K562 (cell line): Measurements from ENCODE around the gene PLD1. TPM values are rescaled to one million over a fixed set of nuclear protein-coding genes. Genes with fewer than 3 reads are reported as not detected.

Source experiments
- ATAC-seq: fragments of 200-7000 bp; cut with Tn5 transposase; 3 replicates; pipeline ENCODE4 v1.9.1; 2020; ENCODE audit warnings: moderate library complexity
- BruUV-seq: library from RNA; stranded (reverse); fragments of 400-500 nt; replicated peaks from 2 replicates; lab custom pipeline; 2021; lab: Mats Ljungman, UMichigan
- CTCF ChIA-PET: fragments of 300-600 bp; formaldehyde crosslinking; extraction: SDS; loops from one replicate; lab custom pipeline; 2021; ENCODE audit warnings: low intra/inter-chr PET ratio; lab: Yijun Ruan, JAX
- POLR2A ChIA-PET: fragments of 300-600, 350-650 bp; sonication (Branson Sonifier 250); formaldehyde crosslinking; extraction: SDS; loops from one replicate; lab custom pipeline; 2021; ENCODE audit warnings: antibody characterized with exemption, inconsistent platforms; lab: Yijun Ruan, JAX
- DNase-seq, 4 experiments: peaks; one replicate each; pipeline versions ENCODE4 v3.0.0 to v3.0.0-alpha.2; 2011 to 2018; ENCODE audit warnings: low spot score in 3 of 4, mixed read lengths in 3 of 4; ENCODE audit errors: extremely low read depth in 1 of 4
- FAIRE-seq: peaks from 2 replicates; lab custom pipeline; 2011; peaks lifted over from hg19 to GRCh38; lab: Jason Lieb, UNC
- H2AFZ ChIP-seq: 2 replicates; pipeline ENCODE4 v1.6.0; 2011; ENCODE audit warnings: low read depth, low read length, control low read depth, inconsistent platforms
- H3K27ac ChIP-seq: fragments of 200-600 bp; 3 replicates; pipeline ENCODE4 v1.8.0; 2011; ENCODE audit warnings: low read depth, mild to moderate bottlenecking, control low read depth, inconsistent platforms, low read length, moderate library complexity, mixed read lengths; ENCODE audit errors: extremely low read depth
- H3K27me3 ChIP-seq, 2 experiments: fragments of 300-600 bp in 1 of 2; 2 replicates in 1 of 2; 3 replicates in 1 of 2; pipeline versions ENCODE4 v1.6.0 to v1.8.0; 2011; ENCODE audit warnings: inconsistent platforms in 2 of 2, low read length in 2 of 2, mild to moderate bottlenecking in 1 of 2, mixed read lengths in 1 of 2, moderate library complexity in 1 of 2; ENCODE audit not compliant: control insufficient read depth in 2 of 2, insufficient read depth in 2 of 2
- H3K36me3 ChIP-seq: fragments of 300-600 bp; 3 replicates; pipeline ENCODE4 v1.8.0; 2011; ENCODE audit warnings: mild to moderate bottlenecking, low read length, inconsistent platforms; ENCODE audit not compliant: control insufficient read depth, insufficient read depth
- H3K4me1 ChIP-seq, 2 experiments: fragments of 200-600 bp in 1 of 2; replicated peaks in 1 of 2; 2 replicates in 1 of 2; 3 replicates in 1 of 2; pipeline versions ENCODE4 v1.5.1 to v1.8.0; 2011; ENCODE audit warnings: inconsistent platforms in 2 of 2, low read length in 2 of 2, mild to moderate bottlenecking in 1 of 2, mixed read lengths in 1 of 2, moderate library complexity in 1 of 2; ENCODE audit not compliant: control insufficient read depth in 2 of 2, insufficient read depth in 2 of 2
- H3K4me2 ChIP-seq: 2 replicates; pipeline ENCODE4 v1.6.1; 2011; ENCODE audit warnings: low read length, control low read depth, inconsistent platforms, mixed read lengths; ENCODE audit not compliant: insufficient read depth
- H3K4me3 ChIP-seq: fragments of 200-600 bp; sonication (generic), shearing (Covaris generic); 2 replicates; pipeline ENCODE4 v1.5.1; 2016; ENCODE audit warnings: control low read depth, inconsistent platforms
- H3K79me2 ChIP-seq: fragments of 200-600 bp; 3 replicates; pipeline ENCODE4 v1.8.0; 2011; ENCODE audit warnings: low read length, inconsistent platforms; ENCODE audit not compliant: control insufficient read depth, insufficient read depth
- H3K9ac ChIP-seq, 2 experiments: 2 replicates each; pipeline versions ENCODE4 v1.6.0 to v1.6.1; 2011; ENCODE audit warnings: low read depth in 2 of 2, low read length in 2 of 2, control low read depth in 1 of 2, inconsistent platforms in 1 of 2, mild to moderate bottlenecking in 1 of 2, mixed read lengths in 1 of 2; ENCODE audit not compliant: insufficient read depth in 1 of 2
- H3K9me1 ChIP-seq: one replicate; pipeline ENCODE4 v1.6.0; 2011; ENCODE audit warnings: inconsistent platforms, mild to moderate bottlenecking, low read length, moderate library complexity; ENCODE audit not compliant: control insufficient read depth, insufficient read depth
- H3K9me3 ChIP-seq: replicated peaks from 2 replicates; pipeline ENCODE4 v1.5.1; 2011; ENCODE audit warnings: low read depth, low read length, inconsistent platforms; ENCODE audit not compliant: control insufficient read depth, insufficient read depth
- H4K20me1 ChIP-seq: replicated peaks from 2 replicates; pipeline ENCODE4 v1.6.1; 2011; ENCODE audit warnings: low read length, inconsistent platforms, mixed read lengths; ENCODE audit not compliant: control insufficient read depth, insufficient read depth
- POLR2A ChIP-seq: fragments of 450-650 bp; conservative IDR thresholded peaks from 2 replicates; pipeline ENCODE4 v1.6.1; 2016
- POLR2B ChIP-seq: fragments of 450-650 bp; IDR thresholded peaks from 2 replicates; pipeline ENCODE4 v1.6.1; 2018; ENCODE audit warnings: low read depth; ENCODE audit not compliant: partially characterized antibody
- ZNF77 ChIP-seq: fragments of 250-450 bp; sonication (Bioruptor Pico); IDR thresholded peaks from 2 replicates; pipeline ENCODE4 v1.5.0; 2020
- WGBS: fragments of 100-300 bp; shearing (Covaris generic); methylation state at CpG from one replicate; pipeline ENCODE4 v1.1.6; 2016; ENCODE audit warnings: low coverage, mixed read lengths; ENCODE audit not compliant: insufficient coverage; ENCODE audit errors: missing lambda C conversion rate; 5-methylcytosine and 5-hydroxymethylcytosine counted together
- in situ Hi-C: fragments of 300-500 bp; cut with MboI; formaldehyde crosslinking; loops from 4 replicates; pipeline ENCODE4 v1.15.0; 2018; ENCODE audit warnings: inconsistent platforms, mixed read lengths
- intact Hi-C: fragments of 100-400 bp; cut with micrococcal nuclease; formaldehyde crosslinking; loops from 2 replicates; pipeline ENCODE4 v1.14.2; 2022
- polyA plus RNA-seq, 8 experiments: library from polyadenylated mRNA; depleted of rRNA in 4 of 8; stranded (reverse) in 5 of 8; unstranded in 3 of 8; fragments of >200 nt; fragmentation: Nextera tagmentation in 2 of 8; fragmentation: Illumina TruSeq in 1 of 8; extraction: Ambion mirVana in 2 of 8; extraction: Trizol in 1 of 8; gene quantifications; 2 replicates each; pipeline versions ENCODE4 v1.2.1 to v1.2.3, GENCODE V29; 2011 to 2014; ENCODE audit warnings: inconsistent platforms in 1 of 8, missing spikeins in 1 of 8
- total RNA-seq, 7 experiments: library from RNA; depleted of rRNA in 6 of 7; stranded (reverse); fragments of >200 nt in 6 of 7; fragmentation: Illumina TruSeq in 2 of 7; extraction: Trizol in 2 of 7; gene quantifications; 2 replicates each; pipeline versions ENCODE4 v1.2.1 to v1.2.3, GENCODE V29; 2011 to 2021; ENCODE audit warnings: low replicate concordance in 1 of 7
- TF ChIP-seq, protein P1 (sequence below), 3 experiments: IDR thresholded peaks in 2 of 3; conservative IDR thresholded peaks in 1 of 3; 2 replicates each; pipeline ENCODE4 v1.5.1; 2011 to 2012; ENCODE audit warnings: low read length in 3 of 3, mild to moderate bottlenecking in 3 of 3, control low read depth in 2 of 3, improper control_type of control experiment in 1 of 3, inconsistent platforms in 1 of 3, low read depth in 1 of 3, mixed read lengths in 1 of 3, moderate library complexity in 1 of 3; ENCODE audit not compliant: insufficient read depth in 2 of 3

PLD1 gene
- total and polyA plus RNA-seq, 9 of the 15 experiments (the other 6 are each of a cell fraction or from before 2014, with no cell fraction given) = 8.4 to 26.1 (median 18.6) TPM

GRCh38 chr3:171758109-171758508, 52.2 kb downstream of the PLD1 start:
- no peak overlapping the region for H3K4me2 ChIP-seq
- WGBS = 49% methylated on average over 3 of the region's 3 CpGs

More at GRCh38 chr3:171758109-171758508, 52.2 kb downstream of the PLD1 start:
- no TSS peak for BruUV-seq
- H2AFZ ChIP-seq = no peak overlapping the region
- intact Hi-C loops (no loop called here), in situ Hi-C loops (no loop called here)
- no peaks in the 10 kb centered on the region for H3K9me3 ChIP-seq
- H3K9ac ChIP-seq = no peak overlapping the region
- H3K4me3 ChIP-seq = no peak overlapping the region
- no peaks in the 10 kb centered on the region for H3K9me1 ChIP-seq
- ChIA-PET CTCF (no interaction called here), POLR2A (interaction anchor here (0.8 to 1.1 kb wide), 3 partner anchors 9 to 93 kb away, joined by 3 read pairs; no protein-coding TSS in a partner anchor)
- DNase-seq = no peak
- no peaks in the 10 kb centered on the region for H3K36me3 ChIP-seq
- FAIRE-seq = no peak
- no peak for TF ChIP-seq POLR2B
- TF ChIP-seq, protein P1, sequence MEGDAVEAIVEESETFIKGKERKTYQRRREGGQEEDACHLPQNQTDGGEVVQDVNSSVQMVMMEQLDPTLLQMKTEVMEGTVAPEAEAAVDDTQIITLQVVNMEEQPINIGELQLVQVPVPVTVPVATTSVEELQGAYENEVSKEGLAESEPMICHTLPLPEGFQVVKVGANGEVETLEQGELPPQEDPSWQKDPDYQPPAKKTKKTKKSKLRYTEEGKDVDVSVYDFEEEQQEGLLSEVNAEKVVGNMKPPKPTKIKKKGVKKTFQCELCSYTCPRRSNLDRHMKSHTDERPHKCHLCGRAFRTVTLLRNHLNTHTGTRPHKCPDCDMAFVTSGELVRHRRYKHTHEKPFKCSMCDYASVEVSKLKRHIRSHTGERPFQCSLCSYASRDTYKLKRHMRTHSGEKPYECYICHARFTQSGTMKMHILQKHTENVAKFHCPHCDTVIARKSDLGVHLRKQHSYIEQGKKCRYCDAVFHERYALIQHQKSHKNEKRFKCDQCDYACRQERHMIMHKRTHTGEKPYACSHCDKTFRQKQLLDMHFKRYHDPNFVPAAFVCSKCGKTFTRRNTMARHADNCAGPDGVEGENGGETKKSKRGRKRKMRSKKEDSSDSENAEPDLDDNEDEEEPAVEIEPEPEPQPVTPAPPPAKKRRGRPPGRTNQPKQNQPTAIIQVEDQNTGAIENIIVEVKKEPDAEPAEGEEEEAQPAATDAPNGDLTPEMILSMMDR (IDR thresholded peaks at IDR 0.05 in 2 of 3, conservative IDR thresholded peaks at IDR 0.05 in 1 of 3; ENCODE audit: insufficient read depth in 2 of 3, low read depth in 1 of 3, low read length in 3 of 3) = no peak
- TF ChIP-seq POLR2A = no peak
- no peak for TF ChIP-seq ZNF77 (CRISPR knock-in tag)
- ATAC-seq = no peak
- peaks cover 10% of the 10 kb centered on the region for H4K20me1 ChIP-seq
- H3K27me3 ChIP-seq = no peaks in the 10 kb centered on the region; a peak in 1 of 5 replicates
- no peak overlapping the region for H3K27ac ChIP-seq
- H3K79me2 ChIP-seq = no peaks in the 10 kb centered on the region
- peaks cover 4 to 20% of the 10 kb centered on the region in 2 experiments; a peak in 3 of 5 replicates for H3K4me1 ChIP-seq
